NOMO-1 treated with DMSO at 0.1 percent for 48 hours (cell line): ENCODE measurements around the gene PTPRM.

Experiments used
- DNase-seq: peaks from one replicate; lab custom pipeline; 2025; ENCODE audit not compliant: unreplicated experiment; lab: John Stamatoyannopoulos, UW

Gene PTPRM

DNA sequence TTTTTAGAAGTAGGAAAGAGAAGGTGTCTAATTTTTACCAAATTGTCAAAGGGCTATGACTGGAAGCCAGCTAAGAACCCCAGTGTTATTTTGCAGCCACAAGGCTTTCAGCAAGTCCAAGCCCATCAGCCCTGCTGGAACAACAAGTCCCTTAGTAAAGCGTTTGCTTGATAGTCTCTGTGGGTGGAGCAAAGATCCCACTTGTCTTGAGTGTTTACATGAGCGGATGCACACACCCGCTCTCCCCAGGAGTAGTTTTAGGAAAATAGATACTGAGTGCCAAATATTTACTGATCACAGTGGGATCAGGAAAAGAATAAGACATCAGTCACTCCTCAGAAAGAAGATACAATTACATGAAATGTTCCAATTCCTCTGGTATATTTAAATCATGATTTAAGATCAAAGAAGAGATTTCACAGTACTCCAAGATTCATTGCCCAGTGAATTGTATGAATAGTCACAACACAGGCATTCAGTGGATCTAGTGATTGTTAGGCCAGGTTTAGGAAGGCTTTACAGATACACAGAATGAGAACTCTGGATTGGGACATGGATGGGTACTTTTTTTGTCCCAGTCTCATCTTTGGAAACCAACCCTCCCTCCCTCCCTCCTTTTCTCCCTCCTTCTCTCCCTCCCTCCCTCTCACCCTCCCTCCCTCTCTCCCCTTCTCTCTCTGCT is 514.9 kb downstream of the PTPRM start:
- no peak for DNase-seq

DNA sequence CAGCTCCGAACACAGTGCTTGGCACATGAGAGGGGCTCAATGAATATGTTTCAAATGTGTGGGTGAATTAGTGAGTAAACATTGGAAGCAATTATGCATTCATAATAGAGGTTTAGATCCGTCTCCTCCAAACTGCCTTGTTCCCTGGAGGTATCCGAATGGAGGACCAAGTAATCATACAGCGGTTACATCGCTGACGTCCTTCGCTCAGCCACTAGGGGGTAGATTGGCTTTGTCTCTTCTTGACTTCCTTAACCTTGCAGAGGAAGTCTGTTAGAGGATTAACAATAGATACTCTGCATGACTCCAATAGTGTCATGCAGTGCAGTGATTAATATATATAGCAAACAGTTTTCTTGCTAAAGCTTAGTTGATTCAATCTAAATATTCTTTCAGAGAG is 517.0 kb downstream of the PTPRM start:
- DNase-seq = no peak

DNA sequence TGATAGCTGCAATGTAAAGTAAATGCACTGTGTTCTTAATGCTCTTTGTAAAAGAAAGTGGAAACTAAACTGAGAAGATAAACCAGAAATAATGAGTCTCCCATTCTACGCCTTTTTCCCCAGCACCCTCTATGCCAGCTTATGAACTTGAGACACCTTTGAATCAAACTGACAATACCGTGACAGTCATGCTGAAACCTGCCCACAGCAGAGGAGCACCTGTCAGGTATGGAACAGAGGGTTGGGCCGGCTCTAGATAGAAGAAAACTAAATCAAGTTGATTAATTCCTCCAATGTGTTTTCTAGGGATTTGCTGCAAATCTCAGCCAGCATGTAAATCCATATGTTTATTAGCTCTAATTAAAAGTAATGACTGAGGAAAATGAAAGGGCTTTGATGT is 521.5 kb downstream of the PTPRM start:
- DNase-seq = no peak

DNA sequence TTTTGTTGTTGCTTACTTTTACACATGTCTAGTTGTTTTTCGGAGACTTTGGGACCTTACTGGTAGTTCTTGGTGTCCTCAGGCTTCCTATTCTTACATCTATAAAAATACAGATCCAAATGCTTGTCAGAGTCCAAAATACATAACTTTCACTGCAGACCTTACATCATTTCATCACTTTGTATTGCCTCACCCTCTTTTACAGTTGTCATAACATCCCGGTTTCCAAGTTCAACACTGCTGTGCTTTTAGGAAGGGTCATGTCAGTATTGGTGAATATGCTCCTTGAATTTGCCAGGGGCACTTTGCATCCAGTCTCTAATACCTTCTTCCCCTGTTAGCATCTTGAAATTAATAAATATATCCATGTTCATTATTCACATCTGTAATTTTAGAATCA is 523.9 kb downstream of the PTPRM start:
- no peak for DNase-seq

DNA sequence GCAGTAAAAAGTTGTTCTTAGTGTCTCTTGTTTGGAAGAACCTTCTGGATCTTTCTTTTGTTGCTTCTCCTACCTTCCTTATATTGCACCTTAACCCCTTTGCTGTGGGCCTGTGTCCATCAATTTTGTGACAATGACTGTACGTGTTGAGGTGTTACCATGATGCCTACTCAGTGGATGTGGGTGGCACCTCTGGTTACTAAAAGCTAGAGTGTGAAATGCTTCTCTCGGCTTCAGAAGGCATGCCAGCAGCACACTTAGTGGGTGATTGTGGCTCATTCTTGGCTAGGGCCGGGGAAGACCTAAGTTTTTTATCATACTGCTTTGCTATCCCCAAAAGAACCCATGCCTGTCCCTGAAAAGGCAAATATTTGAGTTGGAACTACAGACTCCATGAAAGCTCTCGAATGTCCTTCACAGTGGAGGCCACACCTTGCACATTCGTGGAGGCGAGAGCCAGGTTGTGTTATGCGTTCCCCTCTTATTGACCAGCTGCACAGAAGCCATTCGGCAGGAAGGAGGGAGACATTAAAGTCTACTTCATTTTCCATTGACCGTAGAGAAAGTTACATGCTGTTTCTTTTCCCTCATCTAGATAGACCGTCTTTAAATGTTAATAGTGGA is 528.9 kb downstream of the PTPRM start:
- DNase-seq = no peak

DNA sequence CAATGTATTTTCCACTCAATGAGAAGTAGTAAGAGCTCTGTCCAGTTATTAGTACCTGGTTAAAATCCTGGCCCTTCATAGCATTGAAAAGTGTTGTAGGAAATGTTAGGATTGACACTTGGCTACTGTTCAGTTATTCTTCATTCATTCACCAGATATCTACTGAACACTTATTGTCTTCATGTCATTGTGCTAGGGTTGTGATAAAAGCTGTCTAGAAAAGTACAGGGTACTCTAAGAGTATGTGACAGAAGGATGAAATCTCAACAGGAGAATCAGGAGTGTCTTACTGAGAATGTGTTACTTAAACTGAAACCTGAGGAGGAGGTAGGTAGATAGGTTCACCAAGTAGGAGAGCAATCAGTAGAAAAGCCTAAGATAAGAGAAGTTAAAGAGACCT is 530.3 kb downstream of the PTPRM start:
- no peak for DNase-seq

DNA sequence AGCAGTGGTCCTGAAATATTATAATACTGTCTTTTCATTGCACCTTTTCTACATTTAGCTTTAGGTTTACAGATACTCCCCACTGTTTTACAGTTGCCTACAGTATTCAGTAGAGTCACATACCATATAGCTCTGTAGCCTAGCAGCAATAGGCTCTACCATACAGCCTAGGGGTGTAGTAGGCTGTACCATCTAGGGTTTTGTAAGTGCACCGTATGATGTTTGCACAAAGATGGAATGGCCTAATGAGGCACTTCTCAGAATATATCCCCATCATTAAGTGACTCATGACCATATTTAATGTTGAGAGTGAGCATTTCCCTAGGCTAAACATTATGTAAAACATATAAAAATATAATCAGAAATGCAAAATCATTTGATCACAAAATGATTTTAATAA is 530.8 kb downstream of the PTPRM start:
- DNase-seq = no peak

DNA sequence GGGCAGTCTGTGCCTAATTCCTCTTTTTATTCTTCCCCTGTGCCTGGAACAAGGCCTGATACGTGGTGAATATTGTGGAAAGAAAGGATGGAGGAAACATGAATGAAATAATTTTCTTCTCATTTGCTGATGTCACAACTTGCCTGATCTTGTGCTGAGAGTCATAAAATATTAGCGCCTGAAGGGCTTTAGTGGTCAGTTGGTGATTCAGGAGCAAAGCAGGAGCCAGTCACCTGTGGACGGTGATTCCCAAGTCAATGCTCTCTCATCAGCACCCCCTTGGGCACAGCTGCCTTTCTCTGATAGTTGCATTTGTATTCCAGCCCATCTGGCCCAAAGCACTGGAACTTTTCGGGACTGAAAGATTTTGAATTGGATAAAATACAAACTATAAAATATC is 539.5 kb downstream of the PTPRM start:
- no peak for DNase-seq

DNA sequence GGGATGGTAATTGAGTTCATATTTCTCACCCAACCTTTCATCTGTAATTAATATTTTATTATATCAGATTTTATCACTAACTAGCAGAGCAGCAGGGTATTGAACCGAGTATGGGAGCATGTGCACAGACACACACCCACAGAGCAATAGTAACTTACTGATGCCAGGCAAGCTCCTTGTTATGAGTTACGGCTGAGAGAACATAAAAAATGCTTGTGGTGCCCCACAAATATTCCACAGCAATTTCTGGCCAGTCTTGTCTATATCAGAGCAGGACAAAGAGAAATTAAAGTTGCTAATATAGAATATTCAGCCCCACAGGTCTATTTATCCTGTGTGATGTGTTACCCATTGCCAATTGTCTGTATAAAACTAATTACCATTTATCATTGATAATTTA is 540.3 kb downstream of the PTPRM start:
- DNase-seq = no peak

DNA sequence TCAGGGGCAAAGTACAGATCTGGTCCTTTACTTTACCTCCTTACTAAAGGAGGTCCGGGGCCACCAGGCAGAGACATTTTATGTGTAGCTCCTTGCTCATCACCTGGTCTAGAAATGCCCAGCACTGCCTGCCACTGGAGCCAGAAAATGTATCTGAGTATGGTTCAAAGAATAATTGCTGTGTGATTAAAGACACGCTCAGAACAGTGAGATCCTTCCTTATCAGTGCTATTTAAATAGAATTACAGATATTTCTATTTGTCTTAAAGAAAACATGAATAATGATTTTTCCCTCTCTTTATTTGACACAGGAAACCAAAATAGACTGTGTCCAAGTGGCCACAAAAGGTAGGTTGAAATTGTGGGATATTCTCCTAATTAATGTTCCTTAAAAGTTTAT is 547.4 kb downstream of the PTPRM start:
- no peak for DNase-seq

DNA sequence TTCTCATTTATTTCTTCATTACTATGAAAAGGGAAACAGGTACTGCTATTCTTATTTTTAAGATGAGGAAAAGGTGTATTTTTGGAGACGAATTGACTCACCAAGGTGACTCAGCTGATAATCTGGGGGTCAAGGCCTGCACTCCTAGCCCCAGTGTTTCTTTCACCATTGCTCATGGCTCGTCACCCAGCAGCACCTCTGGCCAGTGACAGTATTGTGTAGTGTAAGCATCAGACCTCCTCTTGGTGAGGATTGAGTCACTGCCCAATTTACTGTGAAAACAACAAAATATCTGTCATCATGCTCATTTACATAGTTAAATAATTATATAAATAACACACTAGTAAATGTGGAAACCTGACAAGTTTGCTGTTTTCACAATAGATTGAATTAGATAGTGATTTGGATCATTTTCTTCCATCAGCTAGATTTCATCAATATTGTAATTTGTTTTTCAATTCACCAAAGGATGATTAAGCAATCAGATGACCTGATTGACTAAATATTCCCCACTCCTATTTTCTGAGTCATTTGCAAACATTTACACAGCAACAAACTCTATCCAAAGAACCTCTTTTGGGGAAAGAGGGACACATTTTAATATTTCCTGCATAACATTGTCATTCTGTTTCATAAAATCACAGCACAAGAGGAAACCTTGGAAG is 549.4 kb downstream of the PTPRM start:
- no peak for DNase-seq

DNA sequence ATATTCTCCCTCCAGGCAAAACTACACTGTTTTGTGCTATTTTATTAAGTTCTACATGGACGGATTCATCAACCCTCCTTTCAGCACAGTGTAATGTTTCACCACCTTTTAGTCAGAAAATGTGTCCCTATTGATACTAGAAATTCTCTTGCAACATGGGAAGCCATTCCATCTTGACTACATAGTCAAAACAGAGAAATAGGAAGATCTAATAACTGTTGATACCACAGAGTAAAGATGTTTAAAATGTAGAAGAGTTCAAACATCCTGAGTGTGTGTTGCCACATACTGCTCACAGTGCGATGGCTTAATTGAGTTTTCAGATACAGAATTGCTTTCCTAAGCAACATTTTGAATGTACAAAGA is 549.9 kb downstream of the PTPRM start:
- no peak for DNase-seq

DNA sequence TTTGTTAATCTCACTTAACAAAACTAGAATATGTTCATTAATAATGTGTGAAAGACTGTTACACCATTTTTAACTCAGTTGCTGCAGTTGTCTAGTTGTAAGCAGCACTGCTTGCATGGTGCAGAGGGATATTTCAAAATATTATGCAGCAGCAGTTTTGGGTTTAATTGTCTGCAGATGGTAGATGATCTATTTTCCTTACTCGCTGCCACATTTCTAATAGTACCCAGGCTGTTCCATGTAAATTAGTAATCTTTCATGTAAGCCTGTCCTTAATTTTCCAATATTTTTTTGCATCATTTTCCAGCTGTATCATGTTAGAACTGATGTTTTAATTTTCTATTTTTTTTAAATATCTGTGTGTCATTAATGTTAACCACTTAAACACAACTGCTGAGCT is 554.0 kb downstream of the PTPRM start:
- DNase-seq = no peak

DNA sequence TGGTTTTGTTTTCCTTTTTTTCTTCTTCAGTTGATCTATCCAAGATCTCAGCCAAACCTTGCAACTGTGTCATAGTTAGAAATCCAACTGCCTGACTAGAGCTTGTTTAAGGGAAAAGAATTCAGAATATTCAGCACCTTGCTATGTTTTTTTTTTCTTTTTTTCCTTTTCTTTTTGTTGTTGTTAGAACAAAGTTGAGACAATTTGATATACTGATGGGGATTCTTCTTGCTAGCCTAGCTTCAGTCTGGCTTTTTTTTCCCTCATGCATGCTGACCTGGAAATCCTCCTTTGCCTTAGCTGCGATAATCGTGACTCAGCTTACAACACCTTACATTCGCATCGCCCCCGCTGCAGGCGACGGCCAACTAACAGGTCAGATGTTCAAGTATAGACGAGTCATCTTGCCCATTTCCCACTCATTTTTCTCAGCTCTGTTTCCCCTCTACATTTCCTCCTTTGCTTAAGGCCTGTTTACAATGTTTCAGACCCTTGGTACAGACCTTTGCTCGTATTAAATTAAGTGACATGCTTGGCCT is 554.9 kb downstream of the PTPRM start:
- DNase-seq = no peak

DNA sequence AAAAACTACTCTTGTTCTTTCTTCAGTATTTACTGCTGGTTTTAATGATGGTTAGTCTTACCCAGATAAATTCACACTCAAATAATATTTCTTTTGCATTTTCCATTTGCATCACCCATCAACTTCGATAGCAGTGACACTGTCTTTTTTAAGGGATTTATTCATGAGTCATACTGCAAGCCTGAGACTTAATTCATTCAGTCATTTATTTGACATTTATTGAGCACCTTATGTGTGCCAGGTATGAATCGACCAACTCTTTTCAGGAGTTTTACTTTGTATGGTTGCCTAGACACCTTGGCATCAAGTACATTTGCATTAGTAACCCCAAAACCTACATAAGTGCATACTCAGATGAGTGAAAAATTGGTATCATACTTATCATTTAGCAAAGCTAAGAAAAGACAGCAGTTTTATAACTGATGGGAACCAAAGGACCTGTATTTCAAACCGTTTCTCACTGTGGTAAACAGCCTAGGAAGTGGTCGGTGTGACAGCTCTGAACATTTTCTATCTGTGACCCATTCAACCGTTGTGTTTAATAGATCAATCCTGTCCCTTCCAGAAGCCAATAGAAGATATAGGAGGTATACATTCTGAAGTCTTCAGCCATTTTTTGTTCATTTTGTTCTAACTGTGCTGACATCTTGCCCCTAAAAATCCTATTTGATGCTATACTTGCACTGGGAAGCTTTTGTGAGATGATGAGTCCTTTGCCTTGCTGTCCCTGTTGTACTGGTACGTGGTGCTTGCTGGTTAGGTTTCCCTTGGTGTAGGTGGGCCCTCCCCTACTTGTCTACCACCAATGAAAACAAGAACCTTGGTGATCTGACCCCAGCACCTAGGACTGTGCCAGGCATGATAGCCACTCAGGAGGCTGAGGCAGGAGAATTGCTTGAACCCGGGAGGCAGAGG is 557.4 kb downstream of the PTPRM start:
- no peak for DNase-seq

DNA sequence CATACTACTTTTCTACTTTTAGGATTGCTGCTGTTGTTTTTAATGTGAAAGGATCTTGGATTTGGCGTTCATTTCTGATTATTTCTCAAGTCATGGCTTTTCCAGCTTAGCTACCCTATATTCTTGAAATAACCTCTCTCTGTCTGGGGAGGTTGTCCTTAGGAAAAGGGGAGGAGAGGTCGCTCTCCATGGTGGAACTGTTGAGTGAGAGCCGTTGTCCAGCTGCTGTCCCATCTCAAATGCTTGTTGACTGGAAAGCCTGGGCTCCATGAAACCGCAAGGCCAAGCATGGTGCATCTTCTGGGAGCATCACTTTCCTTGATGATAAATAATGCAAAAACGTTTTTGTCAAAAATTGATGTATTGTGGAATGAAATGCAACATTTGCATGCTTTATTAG is 563.0 kb downstream of the PTPRM start:
- no peak for DNase-seq

DNA sequence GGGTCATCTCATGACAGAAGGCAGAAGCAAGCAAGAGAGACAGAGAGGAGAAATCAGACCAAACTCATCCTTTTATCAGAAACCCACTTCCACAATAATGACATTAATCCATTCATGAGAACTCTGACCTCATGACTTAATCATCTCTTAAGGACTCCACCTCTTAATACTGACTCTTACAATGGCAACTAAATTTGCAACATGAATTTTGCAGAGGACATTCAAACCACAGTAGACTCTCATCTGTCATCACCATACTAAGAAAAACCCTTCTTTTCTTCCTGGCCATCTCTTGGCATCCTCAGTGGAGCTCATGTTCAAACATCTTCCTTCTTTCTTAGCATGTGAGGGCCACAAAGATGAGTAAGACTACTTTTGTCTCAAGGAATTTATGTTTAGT is 565.9 kb downstream of the PTPRM start:
- no peak for DNase-seq

DNA sequence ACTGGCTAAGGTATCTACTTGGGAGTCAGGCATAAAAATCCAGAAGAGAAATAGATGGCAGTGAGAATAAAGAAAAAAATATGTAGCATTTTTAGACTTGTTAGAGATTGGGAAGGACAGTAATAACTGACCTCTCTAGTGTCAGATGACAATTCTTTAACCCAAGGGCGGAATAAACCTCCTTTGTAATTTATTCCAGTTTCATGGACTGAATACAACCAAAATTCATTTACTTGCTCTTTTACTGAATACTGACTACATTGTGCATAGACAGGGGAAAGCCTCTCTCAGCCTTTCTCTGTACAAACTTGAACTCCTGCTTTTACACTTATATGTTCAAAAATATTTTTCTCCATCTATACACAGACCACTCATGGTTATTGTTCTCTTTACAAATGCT is 566.8 kb downstream of the PTPRM start:
- no peak for DNase-seq

DNA sequence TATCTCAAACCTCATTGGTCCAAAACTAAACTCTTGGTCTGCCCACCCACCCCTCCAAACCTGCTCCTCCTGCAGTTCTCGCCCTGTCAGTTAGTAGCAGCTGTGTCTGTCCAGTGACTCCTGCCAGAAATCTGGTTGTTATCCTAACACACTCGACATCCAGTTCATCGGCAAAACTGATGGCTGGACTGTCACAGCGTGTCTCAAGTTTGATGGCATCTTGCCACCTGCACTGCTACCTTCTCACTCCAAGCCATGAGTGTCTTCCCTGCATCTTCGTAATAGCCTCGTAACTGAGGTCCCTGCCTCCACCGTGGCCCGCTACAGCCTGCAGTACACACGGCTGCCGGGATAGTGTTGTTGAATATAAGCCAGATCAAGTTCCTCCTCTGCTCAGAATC is 572.0 kb downstream of the PTPRM start:
- DNase-seq = no peak

DNA sequence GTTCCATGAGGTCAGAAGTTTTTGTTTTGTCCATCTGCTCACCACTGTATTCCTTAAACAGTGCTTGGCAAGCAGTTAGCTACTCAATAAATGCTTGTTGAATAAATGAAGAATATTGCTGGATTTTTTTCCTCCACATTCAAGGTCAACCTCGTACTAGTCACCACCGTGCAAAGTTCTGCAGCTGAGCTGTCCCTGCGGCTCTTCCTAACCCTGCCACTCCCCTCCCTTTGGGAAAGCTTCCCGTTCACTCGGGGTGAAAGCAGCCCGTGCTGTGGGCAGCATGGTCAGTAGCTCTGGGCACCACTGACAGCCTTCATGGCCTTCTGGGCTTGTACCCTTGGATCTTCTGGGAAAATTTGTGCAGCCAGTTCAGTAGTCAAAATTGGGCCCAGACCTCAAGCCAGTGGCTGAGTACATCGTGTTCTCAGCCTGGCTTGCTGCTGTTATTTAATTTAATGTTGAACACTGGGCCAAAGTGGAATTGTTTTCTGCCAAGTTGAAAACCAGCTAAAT is 572.8 kb downstream of the PTPRM start:
- DNase-seq = no peak

DNA sequence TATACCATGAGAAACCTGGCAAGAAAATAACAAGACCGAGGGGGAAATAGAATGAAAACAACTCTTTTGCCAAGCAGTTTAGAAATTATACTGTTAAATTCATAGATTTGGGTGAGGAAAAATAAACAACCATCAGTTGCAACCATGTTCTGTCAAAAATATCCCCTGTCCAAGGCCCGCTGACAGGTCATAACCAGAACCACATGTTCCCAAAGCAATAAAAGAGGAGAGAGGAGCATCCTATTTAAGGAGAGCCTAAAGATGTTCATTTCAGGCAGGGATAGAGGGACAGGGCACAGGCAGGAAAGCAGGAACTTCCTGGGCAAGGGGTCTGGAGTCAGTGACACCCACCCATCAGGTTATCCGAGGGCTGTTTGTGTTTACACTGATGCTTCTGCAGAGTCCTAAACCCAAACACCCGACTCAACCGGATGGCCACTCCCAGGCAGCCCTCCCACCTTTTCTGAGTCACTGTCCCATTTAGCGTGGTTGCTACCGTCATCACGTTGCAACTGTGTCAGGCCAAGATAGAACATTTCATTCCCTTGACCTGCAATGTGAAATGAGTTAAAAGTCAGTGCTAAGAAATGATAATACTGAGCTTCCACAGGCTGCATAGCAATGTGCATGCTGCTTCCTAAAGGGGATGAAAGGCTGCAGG is 573.9 kb downstream of the PTPRM start:
- DNase-seq = no peak
